GM18868 (cell line): ENCODE data around the gene GTF2IRD2.
"Not testable (repeated sequence)": the region's sequence is repeated elsewhere in the genome, so short reads cannot be mapped to it uniquely, and the experiment has no call there.

Experiments
- ATAC-seq: cut with Tn5 transposase; IDR thresholded peaks from one replicate; pipeline ENCODE4 v1.9.1; 2021; ENCODE audit warnings: mild to moderate bottlenecking, moderate library complexity; ENCODE audit not compliant: unreplicated experiment

Gene GTF2IRD2

DNA sequence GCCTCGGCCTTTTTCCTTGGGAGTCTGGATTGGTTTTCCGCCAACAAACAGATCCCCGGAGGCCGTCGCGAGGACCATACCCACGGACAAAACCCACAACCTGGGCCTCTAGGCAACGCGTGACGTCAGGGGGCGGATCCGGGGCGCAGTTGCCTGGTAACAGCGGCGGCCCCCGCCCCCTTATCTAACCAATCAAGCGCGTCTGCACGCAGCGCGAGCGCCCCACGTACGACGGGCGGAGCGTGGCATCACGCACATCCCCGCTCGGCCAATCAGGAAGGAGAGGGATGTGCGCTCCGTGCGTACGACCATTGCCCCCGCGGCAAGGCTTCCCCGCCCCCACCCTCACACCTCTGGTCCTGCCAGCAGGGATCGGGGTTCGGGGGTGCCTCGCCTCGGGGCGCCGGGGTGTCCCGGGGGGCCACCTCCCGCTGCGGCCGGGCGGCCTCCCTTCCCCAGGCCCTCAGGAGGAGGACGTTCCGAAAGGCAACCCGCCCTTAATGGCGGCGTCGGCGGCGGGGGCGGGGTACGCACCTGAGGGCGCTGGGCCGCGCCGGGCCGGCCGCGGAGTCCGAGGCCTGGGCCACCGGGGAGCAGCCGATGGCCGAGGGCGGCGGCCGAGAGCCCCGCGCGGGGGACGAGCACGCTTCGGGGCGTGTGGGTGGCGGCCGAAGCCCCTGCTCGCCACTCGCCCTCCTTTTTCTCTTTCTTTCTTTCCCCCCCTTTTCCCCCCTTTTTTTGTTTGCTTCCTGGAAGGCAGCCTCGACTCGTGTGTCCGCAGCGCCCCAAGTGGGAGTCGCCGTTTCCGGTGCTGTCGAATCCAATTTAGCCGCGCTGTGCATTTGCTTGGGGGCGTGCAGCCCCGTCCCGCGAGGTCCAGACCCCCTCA is at the start of gene GTF2IRD2:
Gene GTF2IRD2 (minus strand): TSS at position 773 of the 889 bp plus-strand sequence. CDS start 15,227 bp downstream, outside the sequence.
- ATAC-seq = peak; percentile 87

DNA sequence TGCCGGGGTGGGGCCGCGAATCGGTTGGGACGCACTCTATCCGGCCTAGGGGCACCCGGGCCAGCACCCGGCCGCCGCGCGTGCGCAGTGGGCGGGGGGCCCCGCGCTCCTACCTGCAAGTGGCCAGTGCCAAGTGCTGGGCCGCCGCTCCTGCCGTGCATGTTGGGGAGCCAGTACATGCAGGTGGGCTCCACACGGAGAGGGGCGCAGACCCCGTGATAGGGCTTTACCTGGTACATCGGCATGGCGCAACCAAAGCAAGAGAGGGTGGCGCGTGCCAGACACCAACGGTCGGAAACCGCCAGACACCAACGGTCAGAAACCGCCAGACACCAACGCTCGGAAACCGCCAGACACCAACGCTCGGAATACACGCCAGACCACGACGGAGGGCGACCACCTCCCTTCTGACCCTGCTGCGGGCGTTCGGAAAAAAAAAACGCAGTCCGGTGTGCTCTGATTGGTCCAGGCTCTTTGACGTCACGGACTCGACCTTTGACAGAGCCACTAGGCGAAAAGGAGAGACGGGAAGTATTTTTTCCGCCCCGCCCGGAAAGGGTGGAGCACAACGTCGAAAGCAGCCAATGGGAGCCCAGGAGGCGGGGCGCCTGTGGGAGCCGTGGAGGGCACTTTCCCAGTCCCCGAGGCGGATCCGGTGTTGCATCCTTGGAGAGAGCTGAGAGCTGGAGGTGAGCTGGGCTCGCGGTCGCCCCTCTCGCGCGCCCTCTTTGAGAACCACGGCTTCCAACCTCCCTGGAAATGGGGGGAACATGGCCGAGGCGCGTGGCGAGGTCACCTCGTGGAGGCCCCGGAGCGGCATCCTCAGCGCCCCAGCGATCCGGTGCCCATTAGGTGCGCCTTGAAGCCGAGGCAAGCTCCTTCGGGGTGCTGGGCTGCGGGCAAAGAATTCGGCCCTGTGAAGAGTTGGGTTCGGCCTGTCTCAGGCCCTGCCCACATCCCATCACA is 39.0 kb upstream of the GTF2IRD2 start:
- ATAC-seq = peak; percentile 57

DNA sequence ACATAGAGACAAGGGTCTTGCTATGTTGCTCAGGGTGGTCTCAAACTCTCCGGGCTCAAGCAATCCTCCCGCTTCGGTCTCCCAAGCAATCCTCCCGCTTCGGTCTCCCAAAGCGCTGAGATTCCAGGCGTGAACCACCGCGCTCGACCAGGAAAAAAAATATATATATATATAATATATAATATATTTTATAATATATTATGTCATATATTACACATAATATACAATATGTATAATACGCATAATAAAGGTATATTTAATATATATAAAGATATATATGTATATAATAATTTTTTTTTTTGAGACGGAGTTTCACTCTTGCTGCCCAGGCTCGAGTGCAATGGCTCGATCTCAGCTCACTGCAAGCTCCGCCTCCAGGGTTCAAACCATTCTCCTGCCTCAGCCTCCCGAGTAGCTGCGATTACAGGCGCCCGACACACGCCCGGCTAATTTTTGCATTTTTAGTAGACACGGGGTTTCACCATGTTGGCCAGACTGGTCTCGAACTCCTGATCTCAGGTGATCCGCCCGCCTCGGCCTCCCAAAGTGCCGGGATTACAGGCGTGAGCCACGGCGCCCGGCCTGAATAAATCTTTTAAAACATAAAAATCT is 38.2 kb upstream of the GTF2IRD2 start:
- not testable (repeated sequence) for ATAC-seq

DNA sequence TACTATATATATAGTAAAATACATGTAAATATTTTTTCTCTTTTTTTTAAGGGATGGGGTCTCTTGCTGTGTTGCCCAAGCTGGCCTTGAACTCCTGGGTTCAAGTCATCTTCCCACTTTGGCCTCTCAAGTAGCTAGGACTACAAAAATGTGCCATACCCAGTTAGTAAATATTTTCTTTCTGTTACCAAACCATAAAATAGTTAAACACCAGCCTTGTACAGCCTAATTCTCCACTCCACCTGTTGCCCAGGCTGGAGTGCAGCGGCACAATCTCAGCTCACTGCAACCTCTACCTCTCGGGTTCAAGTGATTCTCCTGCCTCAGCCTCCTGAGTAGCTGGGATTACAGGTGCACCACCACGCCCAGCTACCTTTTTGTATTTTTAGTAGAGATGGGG is 33.9 kb upstream of the GTF2IRD2 start:
- ATAC-seq = not testable (repeated sequence)

DNA sequence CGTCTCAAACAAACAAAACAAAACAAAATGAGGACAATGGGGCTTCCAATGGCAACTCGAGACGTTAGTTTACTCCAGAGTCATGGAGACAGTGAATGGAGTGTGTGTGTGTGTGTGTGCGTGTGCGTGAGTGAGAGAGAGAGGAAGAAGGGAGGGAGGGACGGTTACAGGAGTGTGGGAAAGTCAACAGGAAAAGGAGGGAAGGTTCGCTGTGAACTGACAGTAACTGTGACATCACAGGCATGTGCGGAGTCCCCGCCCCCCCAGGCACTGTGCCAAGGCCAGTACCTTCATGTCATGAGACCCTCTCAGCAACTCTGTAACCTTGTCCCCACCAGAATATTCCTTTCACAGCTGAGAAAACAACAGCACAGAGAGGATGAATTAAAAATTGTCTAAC is 30.7 kb upstream of the GTF2IRD2 start:
- ATAC-seq = not testable (repeated sequence)

DNA sequence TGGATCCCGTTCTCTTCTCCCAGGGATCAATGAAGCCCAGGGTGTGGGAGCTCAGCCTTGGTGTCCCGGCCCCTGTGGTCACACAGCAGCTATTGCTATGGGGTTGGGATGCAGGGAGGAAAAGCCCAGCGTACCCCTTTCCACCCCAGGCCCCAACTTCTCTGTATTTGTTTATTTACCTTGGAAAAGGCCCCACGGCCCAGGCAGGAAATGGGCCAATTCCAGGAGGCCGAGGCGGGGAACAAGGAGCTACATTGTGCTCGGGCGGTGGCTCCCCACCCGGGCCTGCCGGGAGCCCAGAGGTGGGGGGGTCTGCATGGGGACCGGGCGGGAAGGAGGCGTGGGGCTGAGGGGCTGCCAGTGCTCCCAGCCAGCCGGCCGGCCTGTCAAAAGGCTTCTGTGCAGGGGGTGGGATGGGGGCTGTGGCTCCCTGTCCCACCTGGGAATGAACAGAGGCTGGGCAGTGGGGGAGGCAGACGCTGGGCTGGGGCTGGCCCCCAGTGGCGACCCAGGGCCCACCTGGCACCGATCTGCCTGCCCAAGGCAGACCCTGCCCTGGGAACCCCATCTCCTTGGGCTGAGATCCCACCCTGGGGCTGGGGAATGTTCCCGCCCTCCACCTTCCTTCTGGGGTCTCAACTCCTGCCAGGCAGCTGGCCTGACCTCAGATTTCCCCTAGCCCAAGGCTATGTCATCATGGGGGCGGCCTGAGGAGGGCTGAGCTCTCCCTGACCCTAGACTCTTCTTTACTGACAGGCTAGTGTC is 23.5 kb upstream of the GTF2IRD2 start:
- ATAC-seq = not testable (repeated sequence)

DNA sequence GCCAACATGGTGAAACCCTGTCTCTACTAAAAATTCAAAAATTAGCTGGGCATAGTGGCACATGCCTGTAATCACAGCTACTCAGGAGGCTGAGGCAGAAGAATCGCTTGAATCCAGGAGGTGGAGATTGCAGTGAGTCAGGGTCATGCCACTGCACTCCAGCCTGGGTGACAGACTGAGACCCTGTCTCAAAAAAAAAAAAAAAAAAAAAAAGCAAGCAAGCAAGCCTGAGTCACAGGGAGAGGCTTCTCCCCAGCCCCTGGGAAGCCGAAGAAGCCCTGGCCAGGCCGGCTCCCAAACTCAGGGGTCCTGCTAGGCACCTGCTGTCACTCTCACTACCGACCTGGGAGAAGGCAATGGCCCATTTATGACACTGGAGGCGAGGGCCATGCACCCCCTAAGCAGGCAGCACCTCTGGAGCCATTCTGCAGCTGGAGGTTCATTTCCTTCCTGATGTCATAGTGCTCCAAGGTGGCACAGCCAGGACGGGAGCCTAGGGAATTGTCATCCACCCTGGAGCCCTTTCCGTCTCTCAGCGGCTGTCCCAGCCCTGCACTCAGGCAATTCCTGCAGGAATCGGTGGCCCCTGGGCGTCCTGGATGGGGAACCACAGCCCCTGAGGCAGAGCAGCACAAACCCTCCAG is 22.8 kb upstream of the GTF2IRD2 start:
- ATAC-seq = not testable (repeated sequence)

DNA sequence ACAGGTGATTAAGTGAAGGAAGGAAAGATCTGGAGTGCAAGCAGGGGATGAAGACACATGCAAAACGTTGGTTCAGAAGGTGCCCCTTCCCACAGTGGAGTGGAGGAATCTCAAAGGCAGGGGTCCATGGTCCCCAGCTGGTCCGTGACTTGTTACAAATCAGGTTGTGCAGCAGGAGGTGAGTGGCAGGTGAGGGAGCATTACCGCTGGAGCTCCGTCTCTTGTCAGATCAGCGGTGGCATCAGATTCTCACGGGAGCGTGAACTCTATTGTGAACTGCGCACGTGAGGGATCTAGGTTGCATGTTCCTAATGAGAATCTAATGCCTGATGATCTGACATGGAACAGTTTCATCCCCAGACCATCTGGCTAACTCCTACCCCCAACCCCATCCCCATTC is 21.1 kb upstream of the GTF2IRD2 start:
- ATAC-seq = not testable (repeated sequence)

DNA sequence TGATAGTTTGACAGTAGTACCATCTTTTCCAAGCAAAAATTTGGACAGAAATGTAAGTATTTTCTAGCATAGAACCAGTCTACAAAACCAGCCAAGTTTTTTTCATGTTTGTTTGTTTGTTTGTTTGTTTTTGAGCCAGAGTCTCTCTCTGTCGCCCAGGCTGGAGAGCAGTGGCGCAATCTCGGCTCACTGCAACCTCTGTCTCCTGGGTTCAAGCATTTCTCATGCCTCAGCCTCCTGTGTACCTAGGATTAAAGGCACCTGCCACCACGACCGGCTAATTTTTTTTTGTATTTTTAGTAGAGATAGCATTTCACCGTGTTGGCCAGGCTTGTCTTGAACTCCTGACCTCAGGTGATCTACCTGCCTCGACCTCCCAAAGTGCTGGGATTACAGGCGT is 14.4 kb upstream of the GTF2IRD2 start:
- not testable (repeated sequence) for ATAC-seq

DNA sequence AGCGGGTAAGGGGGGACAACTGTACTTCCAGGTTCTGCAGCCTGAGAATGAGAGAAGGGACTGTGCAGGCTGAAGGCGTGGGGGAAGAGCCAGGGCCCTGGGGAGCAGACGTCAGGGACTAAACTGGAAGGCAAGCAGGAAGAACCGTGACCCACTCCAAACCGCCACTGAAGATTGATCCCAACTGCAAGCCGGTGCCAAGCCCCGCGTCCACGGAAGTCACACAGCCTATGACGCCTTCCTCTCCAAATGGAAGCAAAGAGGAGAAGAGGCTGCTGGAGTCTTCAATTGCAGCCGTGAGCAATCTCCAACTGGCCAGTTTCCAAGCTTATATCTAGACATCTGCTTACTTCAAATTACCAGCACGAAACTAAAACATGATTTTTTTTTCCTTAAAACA is 1.6 kb downstream of the GTF2IRD2 start:
- ATAC-seq = not testable (repeated sequence)

DNA sequence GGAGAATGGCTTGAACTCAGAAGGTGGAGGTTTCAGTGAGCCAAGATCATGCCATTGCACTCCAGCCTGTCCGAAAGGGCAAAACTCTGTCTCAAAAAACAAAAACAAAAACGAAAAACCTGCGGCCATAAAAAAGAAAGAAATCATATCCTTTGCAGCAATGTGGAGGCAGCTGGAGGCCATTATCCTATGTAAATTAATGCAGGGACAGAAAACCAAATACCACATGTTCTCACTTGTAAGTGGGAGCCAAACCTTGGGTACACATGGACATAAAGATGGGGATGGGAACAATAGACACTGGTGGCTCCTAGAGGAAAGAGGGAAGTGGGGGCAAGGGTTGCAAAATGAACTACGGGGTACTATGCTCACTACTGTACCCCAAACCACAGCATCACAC is 21.0 kb downstream of the GTF2IRD2 start:
- ATAC-seq = not testable (repeated sequence)

DNA sequence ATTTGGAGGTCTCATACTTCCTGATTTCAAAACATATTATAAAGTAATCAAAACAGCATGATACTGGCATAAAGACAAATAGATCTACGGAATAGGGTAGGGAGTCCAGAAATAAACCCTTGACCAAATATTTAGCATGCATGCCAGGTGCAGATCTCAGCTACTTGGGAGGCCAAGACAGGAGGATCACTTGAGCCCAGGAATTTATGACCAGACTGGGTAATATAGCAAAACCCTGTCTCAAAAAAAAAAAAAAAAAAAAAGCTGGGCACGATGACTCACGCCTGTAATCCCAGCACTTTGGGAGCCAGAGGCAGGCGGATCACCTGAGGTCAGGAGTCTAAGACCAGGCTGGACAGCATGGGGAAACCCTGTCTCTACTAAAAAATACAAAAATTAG is 21.4 kb downstream of the GTF2IRD2 start:
- not testable (repeated sequence) for ATAC-seq

DNA sequence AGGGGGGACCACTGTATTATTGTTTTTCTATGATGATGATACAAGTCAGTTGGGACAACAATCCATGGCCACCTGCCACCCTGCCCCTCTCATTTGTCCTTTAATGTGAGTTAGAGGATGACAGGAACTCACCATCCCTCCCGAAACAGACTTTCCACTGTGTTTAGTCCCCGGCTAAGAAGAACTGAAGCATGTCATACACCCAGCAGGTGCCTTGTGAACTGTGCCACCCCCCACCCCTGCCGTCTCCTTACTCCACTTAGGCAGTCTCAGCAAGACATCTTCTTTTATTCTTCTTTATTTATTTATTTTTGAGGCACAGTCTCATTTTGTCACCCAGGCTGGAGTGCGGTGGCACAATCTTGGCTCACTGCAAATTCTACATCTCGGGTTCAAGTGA is 30.1 kb downstream of the GTF2IRD2 start:
- not testable (repeated sequence) for ATAC-seq

DNA sequence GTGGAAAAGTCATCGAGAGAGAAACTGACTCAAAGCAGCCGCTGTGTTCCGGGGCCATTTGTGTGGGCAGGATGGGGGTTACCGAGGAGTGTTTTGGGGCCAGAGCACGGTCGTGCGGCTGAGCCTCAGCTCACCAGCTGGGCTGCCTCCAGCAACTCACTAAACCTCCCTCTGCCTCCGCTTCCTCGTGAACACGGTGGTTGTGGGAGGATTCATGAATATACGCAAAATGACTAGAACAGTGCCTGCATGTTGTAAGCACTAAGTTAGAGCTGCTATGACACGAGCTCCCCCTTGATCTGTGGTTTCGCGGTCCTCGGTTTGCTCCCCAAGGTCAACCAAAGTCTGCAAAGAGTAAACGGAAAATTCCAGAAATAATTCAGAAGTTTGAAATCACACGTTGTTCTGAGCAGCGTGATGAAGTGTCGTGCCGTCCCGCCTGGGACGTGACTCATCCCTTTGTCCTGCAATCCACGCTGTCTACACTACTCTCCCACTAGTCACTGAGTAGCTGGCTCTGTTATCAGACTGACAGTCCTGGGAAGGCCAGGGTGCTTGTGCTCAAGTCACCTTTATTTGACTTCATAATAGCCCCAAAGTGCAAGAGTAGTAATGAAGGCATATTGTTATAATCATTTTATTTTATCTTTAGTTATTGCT is 31.1 kb downstream of the GTF2IRD2 start:
- ATAC-seq = peak; percentile 85

DNA sequence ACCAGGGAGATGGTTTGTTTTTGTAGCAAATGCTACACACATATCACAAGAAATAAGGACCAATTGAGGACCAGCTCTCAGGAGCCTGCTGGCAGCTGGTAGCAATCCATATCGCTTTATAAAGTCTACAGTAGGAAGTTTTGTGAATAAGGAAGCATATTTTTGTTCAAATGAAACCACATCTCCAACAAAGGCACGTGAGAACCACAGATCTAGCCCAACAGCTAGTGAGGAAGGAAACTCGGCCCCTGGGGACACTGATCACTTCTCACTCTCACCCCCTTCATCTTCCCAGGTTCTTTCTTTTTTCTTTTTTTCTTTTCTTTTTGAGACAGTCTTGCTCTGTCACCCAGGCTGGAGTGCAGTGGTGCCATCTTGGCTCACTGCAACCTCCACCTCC is 35.5 kb downstream of the GTF2IRD2 start:
- ATAC-seq = not testable (repeated sequence)

DNA sequence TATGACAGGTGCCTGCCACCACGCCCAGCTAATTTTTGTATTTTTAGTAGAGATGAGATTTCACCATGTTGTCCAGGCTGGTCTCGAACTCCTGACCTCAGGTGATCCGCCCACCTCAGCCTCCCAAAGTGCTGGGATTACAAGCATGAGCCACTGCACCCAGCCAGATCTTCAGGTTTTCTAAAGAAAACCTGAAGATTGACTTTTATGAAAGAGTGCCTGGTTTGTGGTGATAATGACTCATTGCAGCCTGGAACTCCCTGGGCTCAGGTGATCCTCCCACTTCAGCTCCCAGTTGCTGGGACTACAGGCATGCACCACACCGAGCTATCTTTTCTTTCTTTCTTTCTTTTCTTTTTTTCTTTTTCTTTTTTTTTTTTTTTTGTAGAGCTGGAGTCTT is 52.8 kb downstream of the GTF2IRD2 start:
- not testable (repeated sequence) for ATAC-seq

DNA sequence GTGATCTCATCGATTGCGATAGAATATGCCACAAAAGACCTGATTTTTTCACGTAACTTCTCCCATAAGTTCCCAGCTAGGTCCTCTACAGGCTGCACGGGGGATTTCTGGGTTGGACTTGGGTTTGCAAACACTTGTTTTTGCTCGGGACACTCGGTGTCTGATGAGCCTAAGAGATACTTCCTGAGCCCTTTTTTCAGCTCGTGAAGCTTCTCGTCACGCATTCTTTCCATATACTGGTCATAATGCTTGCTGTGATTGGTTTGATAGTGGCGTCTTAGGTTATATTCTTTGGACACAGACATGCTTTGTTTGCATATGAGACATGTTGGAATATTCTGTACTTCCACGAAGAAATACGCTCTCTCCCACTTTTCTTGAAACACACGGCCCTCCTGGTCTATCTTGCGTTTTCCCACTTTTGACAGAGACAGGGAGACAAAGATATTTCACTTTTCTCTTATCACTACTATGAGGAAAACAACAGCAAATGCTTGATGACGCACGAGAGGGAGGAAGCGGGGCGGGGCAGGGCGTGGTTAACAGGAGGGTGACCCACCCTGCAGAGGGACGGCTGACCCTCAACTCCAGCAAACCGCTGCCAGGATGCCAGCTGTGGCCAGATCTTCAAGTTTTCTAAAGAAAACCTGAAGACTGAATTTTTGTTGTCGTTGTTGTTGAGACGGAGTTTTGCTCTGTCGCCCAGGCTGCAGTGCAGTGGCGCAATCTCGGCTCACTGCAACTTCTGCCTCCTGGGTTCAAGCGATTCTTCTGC is 53.4 kb downstream of the GTF2IRD2 start:
- not testable (repeated sequence) for ATAC-seq

DNA sequence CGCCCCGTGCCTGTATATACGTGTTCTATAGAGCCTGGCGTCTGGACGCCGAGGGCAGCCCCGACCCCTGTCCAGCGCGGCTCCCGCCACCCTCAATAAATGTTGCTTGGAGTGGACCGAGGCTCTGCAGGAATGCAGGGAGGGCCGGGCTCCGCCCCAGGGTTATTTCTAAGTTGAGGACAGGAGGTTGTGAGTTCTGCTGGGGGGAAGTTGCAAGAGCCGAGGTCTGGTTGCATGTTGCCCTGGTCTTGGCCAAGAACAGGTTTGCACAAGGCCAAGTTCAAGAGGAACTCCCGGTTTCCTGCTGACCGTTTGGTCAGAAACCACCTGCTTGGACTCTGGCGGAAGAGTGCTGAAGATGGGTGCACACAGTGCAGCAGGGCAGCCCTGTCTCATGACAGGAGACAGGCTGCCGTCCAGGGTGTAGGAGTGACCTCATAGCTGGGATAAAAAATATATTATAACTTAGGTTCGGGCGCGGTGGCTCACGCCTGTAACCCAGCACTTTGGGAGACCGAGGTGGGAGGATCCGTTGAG is 62.1 kb downstream of the GTF2IRD2 start:
- not testable (repeated sequence) for ATAC-seq
